Stimulated activated CD4-positive, alpha-beta T cell treated with anti-CD3 and anti-CD28 coated beads, Interleukin-12 subunit alpha, Interleukin-12 subunit beta, amount 100 ng/mL, for 4 hours (primary cell): ENCODE results near the gene GJC1.
"Not testable (repeated sequence)": the region's sequence is repeated elsewhere in the genome, so short reads cannot be mapped to it uniquely, and the experiment has no call there.

Source experiments
- DNase-seq: peaks from one replicate; pipeline ENCODE4 v3.0.0-alpha.2; 2020

The GJC1 gene

DNA sequence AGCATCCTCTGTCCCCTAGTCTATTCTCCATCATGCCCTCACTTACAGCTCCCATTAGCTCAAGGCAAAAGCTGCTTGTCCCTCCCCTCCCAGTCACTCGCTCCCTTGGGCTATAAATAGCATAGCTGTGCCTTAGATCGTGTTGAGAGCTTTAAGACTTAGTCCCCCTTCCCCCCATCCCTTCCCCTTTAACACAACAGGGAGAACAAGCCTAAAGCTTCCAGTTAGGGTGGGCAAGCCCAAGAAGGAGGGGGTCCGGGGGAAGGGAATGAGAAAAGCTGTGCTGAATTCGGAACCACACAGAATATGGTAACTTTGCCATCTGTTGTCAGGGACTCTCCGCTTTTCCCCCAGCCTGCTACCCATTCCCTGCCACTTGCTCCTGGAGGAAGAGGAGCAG, 12.7 kb upstream of the GJC1 start:
- no peak for DNase-seq

DNA sequence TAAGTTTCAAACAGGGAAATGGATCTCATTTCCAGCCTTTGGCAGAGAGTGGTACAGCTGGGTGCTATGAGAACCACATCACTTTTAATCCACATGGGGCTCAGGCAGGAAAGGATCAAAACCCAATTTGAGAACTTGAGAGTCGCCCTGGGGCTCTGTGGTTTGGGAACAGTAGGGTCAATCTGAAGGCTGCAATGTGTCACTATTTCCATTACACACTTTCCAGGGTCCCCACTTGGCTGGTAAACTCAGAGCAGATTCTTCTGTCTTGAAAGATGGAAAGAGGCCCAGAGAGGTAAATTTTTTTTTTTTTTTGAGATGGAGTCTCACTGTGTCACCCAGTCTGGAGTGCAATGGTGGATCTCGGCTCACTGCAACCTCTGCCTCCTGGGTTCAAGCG, 10.8 kb upstream of the GJC1 start:
- no peak for DNase-seq

DNA sequence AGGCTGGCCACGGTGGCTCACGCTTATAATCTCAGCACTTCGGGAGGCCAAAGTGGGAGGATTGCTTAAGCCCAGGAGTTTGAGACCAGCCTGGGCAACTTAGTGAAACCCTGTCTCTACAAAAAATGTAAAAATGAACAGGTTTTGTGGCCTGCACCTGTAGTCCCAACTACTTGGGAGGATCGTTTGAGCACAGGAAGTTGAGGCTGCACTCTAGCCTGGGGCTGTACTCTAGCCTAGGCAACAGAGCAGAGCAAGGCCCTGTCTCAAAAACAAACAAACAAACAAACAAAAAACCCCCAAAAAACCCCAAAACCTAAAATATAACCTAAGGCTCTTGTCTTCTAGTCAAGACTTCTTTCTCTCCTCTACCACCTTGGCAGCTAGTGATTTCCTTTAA, 10.2 kb upstream of the GJC1 start:
- DNase-seq: no peak

- no peak for DNase-seq
These were observed 7.1 kb upstream of the GJC1 start for GRCh38 chr17:44837196-44837595.

DNA sequence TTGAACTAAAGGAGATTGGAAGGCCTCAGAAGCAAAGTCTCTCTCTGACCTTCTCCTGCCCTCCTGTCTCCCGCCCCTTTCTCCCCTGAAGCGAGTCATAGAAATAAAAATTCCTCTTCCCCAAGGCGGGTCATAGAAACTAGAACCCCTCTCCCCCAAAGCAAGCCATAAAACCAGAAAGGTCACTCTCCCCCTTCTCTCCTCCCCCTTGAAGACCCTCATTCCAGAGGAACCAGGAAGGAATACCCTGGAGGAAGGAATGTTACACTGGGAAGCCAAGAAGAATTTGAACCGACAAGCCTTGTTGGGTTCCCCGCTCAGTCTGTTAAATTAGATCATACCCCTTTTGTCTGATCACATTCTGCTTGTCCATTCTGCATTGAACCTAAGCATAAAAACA, 2.7 kb upstream of the GJC1 start:
- DNase-seq: no peak

DNA sequence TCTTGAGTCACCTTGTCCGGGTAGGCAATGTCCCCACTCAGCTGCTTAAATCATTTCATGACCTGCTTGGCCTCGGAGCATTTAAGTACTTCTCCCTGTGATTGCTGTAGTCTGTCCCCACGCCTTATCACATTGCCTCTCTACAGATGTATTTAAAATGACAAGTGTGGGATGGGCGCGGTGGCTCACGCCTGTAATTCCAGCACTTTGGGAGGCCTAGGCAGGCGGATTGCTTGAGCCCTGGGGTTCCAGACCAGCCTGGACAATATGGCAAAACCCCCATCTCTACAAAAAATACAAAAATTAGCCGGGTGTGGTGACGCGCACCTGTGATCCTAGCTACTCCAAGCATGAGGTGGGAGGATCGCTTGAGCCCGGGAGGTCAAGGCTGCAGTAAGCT, 1.3 kb upstream of the GJC1 start:
- no peak for DNase-seq

- DNase-seq: peak; percentile 25
These were observed 537 bp upstream of the GJC1 start for GRCh38 chr17:44830359-44831288.

DNA sequence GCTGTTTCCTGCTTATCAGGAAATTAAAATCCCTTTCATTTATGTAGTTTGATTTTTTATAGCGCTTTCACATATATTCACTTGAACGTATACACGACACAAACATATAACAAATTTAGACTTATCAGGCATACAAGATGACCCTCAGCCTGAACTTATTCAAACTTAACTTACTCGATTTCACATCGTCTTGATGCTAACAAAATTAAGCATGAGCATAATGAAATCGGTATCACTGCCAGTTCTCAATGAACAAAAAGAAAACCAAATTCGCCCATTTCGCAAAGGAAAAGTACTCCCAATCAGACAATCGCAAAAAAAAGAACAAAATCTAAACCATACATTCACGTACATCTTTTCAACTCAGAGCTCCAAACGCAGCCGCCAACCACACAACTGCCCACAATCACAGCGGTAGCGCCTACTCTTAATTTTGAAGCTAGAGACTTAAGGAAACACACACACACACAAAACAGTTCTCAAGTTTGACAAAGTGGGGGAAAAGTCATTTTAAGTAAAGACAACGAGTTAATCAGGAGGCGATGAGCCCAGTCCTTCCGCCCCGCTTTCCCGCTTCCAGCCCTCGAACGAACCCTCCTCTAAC, 1.1 kb downstream of the GJC1 start:
- no peak for DNase-seq

GRCh38 chr17:44827863-44828262, 2.2 kb downstream of the GJC1 start:
- DNase-seq: no peak

DNA sequence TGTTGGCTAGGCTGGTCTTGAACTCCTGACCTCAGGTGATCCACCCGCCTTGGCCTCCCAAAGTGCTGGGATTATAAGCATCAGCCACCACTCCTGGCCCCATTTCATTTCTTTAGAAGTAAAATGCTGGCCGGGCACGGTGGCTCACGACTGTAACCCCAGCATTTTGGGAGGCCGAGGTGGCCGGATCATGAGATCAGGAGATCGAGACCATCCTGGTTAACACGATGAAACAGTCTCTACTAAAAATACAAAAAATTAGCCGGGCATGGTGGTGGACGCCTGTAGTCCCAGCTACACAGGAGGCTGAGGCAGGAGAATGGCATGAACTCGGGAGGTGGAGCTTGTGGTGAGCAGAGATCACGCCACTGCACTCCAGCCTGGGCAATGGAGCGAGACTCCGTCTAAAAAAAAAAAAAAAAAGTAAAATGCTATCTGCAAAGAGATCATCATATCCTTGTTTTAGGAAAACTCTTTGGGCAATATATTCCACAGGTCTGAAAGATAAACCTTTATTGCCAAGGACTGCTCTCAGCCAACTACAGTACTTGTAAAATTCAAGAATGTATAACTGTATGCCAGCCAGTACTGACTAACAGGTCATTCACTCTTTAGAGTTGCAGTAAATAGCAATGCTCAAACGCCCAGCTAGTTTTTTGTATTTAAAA, 3.8 kb downstream of the GJC1 start:
- DNase-seq: no peak

DNA sequence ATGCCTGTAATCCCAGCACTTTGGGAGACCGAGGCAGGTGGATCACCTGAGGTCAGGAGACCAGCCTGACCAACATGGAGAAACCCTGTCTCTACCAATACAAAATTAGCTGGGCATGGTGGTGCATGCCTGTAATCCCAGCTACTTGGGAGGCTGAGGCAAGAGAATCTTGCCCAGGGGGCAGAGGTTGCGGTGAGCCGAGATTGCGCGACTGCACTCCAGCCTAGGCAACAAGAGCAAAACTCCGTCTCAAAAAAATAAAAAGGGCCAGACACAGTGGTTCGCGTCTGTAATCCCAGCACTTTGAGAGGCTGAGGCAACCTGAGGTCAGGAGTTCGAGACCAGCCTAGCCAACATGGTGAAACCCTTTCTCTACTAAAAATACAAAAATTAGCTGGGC, 4.9 kb downstream of the GJC1 start:
- DNase-seq: not testable (repeated sequence)

DNA sequence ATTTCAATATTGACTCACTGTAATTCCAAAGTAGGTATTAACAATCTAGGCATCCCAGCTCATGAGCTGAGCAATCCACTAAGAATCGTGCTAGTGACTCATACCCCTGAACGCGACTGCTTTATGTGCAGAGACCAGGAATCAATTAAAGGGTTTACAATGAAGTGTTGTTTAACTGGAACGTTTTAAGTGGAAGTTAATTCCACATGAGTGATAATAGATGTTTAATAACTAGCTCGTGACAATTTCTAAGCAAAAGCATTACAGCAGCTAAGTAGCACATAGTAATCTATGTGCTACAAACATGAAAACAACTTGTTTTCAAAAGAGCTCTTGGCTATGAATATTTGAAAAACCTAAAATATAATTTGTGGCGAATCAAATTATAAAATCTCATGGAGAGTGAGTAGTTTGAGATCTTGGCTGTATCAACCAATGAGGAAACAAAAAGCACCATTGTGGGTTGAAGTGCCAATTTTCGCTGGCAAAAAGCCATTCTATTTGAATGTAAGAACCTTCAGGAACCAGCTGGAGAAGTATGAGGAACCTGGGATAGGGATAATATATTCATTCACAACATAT, 9.4 kb downstream of the GJC1 start:
- DNase-seq: no peak

DNA sequence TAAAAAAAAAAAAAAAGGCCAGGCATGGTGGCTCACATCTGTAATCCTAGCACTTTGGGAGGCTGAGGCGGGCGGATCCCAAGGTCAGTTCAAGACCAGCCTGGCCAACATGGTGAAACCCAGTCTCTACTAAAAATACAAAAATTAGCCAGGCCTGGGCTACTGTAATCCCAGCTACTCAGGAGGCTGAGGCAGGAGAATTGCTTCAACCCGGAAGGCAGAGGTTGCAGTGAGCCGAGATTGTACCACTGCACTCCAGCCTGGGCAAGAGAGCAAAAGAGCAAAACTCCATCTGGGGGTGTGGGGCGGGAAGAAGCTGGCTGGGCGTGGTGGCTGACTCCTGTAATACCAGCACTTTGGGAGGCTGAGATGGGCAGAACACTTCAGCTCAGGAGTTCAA, 11.6 kb downstream of the GJC1 start:
- not testable (repeated sequence) for DNase-seq

- DNase-seq: no peak
These were observed 17.8 kb downstream of the GJC1 start for GRCh38 chr17:44812263-44812662.

GRCh38 chr17:44808656-44809388, 21.3 kb downstream of the GJC1 start:
- DNase-seq: not testable (repeated sequence)

- DNase-seq: no peak
These were observed 21.9 kb downstream of the GJC1 start for GRCh38 chr17:44808156-44808555.

- no peak for DNase-seq
These were observed 22.3 kb downstream of the GJC1 start for GRCh38 chr17:44807817-44808155.

DNA sequence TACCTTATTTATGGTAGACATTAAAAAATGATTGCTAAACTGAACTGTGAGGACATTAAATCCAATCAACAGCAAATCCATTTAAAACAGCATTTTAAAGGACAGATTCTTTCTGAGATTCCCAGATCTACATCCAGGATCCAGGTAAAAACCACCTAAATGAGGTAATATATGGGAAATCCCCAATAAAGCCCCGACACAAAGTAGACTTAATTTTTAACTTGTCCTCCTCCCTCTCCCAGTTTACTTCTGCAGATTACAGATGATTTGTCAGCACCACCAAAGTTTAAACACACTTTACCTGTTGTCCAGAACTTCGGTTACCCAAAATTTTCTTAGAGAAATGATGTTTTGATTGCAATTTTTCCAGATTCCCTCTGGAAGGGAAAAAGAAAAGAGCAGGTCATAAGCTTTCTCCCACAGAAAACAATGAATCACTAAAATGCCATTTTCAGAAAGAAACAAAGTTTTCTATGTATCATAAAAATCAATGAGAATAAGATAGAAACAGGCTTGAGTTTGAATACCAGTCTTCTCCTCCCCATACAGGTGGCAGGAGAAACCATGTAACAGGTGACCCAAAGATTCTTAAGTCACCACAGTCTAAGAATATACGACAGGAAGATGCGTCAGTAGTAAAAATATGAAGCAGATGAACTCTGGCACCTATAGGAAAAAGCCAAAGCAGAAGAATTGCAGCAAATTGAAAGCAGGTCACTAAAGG, 22.8 kb downstream of the GJC1 start:
- no peak for DNase-seq

GRCh38 chr17:44804302-44805089, 25.6 kb downstream of the GJC1 start:
- DNase-seq: no peak

DNA sequence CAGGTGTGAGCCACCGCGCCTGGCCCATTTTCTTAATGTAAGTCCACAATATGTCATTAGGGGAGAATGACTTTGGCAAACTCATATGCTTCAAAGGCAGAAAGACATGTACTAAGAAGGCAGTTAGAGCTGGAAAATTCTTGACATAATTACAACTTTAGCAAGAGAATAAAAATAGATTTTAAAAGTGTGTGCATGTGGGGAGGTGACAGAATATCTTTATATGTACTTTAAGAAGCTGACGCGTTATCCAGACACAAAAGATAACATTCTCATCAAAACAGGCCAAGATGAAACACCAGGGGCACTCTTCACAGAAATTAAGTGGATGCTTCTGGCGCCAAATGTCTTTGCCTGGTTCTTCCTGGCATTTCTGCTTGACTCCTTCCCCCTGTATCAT, 28.2 kb downstream of the GJC1 start:
- DNase-seq: no peak

GRCh38 chr17:44798356-44798755, 31.7 kb downstream of the GJC1 start:
- DNase-seq: no peak
